T-cell (primary cell): Measurements from ENCODE around the gene LCN9. TPM values are rescaled to one million over a fixed set of nuclear protein-coding genes. Genes with fewer than 3 reads are reported as not detected.
"Not testable (repeated sequence)": the region's sequence is repeated elsewhere in the genome, so short reads cannot be mapped to it uniquely, and the experiment has no call there.

Experiments
- ATAC-seq, 4 experiments: fragments of 200-7000 bp in 3 of 4; fragments of 150-1000 bp in 1 of 4; cut with Tn5 transposase; replicated peaks in 1 of 4; 1 replicate in 3 of 4; 2 replicates in 1 of 4; pipeline ENCODE4 v1.10.0; 2021; ENCODE audit warnings: moderate library complexity in 3 of 4, mild to moderate bottlenecking in 2 of 4, moderate number of reproducible peaks in 1 of 4
- CTCF ChIA-PET, 2 donors: fragments of 300-600 bp; sonication (Branson Sonifier 250); formaldehyde crosslinking; loops; one replicate each; lab custom pipeline; 2022; ENCODE audit warnings: antibody characterized with exemption in 2 of 2; lab: Charles Lee
- POLR2A ChIA-PET, 2 donors: fragments of 300-600 bp; sonication (Branson Sonifier 250); formaldehyde crosslinking; loops; one replicate each; lab custom pipeline; 2022; ENCODE audit warnings: antibody characterized with exemption in 2 of 2; lab: Charles Lee
- DNase-seq, 35 experiments: peaks; one replicate each; pipeline versions ENCODE4 v3.0.0 to v3.0.0-alpha.2; 2013 to 2023
- H3K27ac ChIP-seq: one replicate; pipeline ENCODE4 v1.5.1; 2013; ENCODE audit warnings: low read length
- H3K27me3 ChIP-seq, 2 experiments: replicated peaks in 1 of 2; 1 replicate in 1 of 2; 2 replicates in 1 of 2; pipeline versions ENCODE4 v1.6.1 to v1.7.0; 2013; ENCODE audit warnings: low read length in 1 of 2, mixed read lengths in 1 of 2; ENCODE audit not compliant: control insufficient read depth in 2 of 2, insufficient read depth in 2 of 2; ENCODE audit errors: extremely low read depth in 1 of 2
- H3K36me3 ChIP-seq, 2 donors: 1 replicate in 1 of 2; 2 replicates in 1 of 2; pipeline versions ENCODE4 v1.6.1 to v1.7.0; 2013; ENCODE audit warnings: low read length in 1 of 2; ENCODE audit not compliant: control insufficient read depth in 2 of 2, insufficient read depth in 1 of 2; ENCODE audit errors: extremely low read depth in 1 of 2
- H3K4me1 ChIP-seq, 2 experiments: 1 replicate in 1 of 2; 2 replicates in 1 of 2; pipeline versions ENCODE4 v1.6.1 to v1.7.0; 2013; ENCODE audit warnings: low read length in 2 of 2, mixed read lengths in 1 of 2; ENCODE audit not compliant: insufficient read depth in 2 of 2, control insufficient read depth in 1 of 2; ENCODE audit errors: extremely low read depth in 1 of 2
- H3K4me3 ChIP-seq, 2 donors: 1 replicate in 1 of 2; 2 replicates in 1 of 2; pipeline versions ENCODE4 v1.5.1 to v1.7.0; 2013; ENCODE audit warnings: mild to moderate bottlenecking in 2 of 2, low read length in 1 of 2, moderate library complexity in 1 of 2; ENCODE audit not compliant: control insufficient read depth in 1 of 2; ENCODE audit errors: extremely low read depth in 1 of 2
- H3K9me3 ChIP-seq: 2 replicates; pipeline ENCODE4 v1.7.0; 2013
- H3K27ac Mint-ChIP-seq, 2 donors: one replicate each; pipeline ENCODE4 v1.8.0; 2020 to 2021; ENCODE audit warnings: mild to moderate bottlenecking in 2 of 2, mixed read lengths in 2 of 2
- H3K27me3 Mint-ChIP-seq, 2 donors: one replicate each; pipeline ENCODE4 v1.8.0; 2021 to 2022; ENCODE audit warnings: mixed read lengths in 2 of 2
- H3K36me3 Mint-ChIP-seq: one replicate; pipeline ENCODE4 v1.8.0; 2021; ENCODE audit warnings: mixed read lengths
- H3K4me1 Mint-ChIP-seq, 3 donors: one replicate each; pipeline ENCODE4 v1.8.0; 2020 to 2022; ENCODE audit warnings: mixed read lengths in 3 of 3, mild to moderate bottlenecking in 1 of 3
- H3K4me3 Mint-ChIP-seq, 3 donors: one replicate each; pipeline ENCODE4 v1.8.0; 2020 to 2022; ENCODE audit warnings: mild to moderate bottlenecking in 3 of 3, mixed read lengths in 3 of 3, moderate library complexity in 3 of 3
- H3K9me3 Mint-ChIP-seq, 3 donors: one replicate each; pipeline ENCODE4 v1.8.0; 2020 to 2022; ENCODE audit warnings: mixed read lengths in 3 of 3
- WGBS: methylation state at CpG from one replicate; pipeline ENCODE4 v1.1.5; 2013; ENCODE audit warnings: missing lambda C conversion rate; ENCODE audit not compliant: insufficient coverage; 5-methylcytosine and 5-hydroxymethylcytosine counted together
- total RNA-seq, 35 experiments: library from RNA in 6 of 35; stranded (reverse) in 6 of 35; fragments of 120-200 nt in 1 of 35; gene quantifications; one replicate each; pipeline versions ENCODE4 v1.2.1 to v1.2.4 and lab custom pipeline; 2013 to 2026

Gene LCN9
- total RNA-seq, 5 donors from 2014 or later (not counting 1 experiment from before 2014, with no cell fraction given), result not detected

DNA sequence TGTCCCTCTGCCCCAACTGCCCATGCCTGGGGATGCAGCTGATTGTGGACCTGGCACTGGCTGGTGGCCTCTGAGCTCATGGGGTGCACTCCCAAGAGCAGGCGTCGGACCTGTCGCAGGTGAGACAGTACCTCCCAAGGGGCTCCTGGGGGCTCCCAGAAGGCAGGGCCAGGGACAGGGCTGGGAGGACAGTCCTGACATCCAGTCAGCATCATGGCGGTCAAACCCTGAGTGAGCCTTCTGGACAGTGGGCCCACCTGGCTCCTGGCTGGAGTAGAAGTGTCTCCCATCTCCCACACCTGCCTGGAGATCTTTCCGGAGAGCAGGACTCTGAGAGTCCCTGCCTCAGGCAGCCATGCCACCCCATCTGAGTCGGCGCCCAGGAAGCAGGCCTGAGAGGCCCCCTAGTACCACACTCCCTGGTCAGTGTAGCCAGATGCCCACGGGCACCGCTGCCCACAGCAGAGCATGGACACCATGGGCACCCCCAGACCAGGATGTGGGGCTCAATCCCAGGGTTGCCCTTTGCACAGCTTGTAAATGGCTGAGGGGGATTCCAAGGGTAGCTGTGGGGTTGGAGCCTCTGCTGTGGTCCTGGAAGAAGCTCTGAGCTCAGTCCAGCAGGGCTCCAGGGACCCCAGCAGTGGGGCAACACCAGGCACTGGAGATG is 6.6 kb downstream of the LCN9 start:
- no peak overlapping the region for H3K27ac Mint-ChIP-seq
- H3K4me3 Mint-ChIP-seq, result no peak overlapping the region
- no peak for ATAC-seq
- H3K9me3 Mint-ChIP-seq, result no peaks in the 10 kb centered on the region
- H3K27me3 ChIP-seq, result peaks cover 0 to 26% of the 10 kb centered on the region in 2 experiments
- no peak overlapping the region for H3K4me3 ChIP-seq
- H3K27me3 Mint-ChIP-seq, result peaks cover 0 to 8% of the 10 kb centered on the region in 2 donors
- H3K4me1 ChIP-seq, result no peaks in the 10 kb centered on the region
- H3K9me3 ChIP-seq, result no peaks in the 10 kb centered on the region
- DNase-seq, result no peak
- WGBS, result 88% methylated on average over 9 of the region's 9 CpGs
- ChIA-PET CTCF (no interaction called here), POLR2A (no interaction called here)
- H3K36me3 Mint-ChIP-seq, result no peaks in the 10 kb centered on the region
- H3K27ac ChIP-seq, result no peak overlapping the region
- H3K4me1 Mint-ChIP-seq, result no peaks in the 10 kb centered on the region
- H3K36me3 ChIP-seq, result no peaks in the 10 kb centered on the region

DNA sequence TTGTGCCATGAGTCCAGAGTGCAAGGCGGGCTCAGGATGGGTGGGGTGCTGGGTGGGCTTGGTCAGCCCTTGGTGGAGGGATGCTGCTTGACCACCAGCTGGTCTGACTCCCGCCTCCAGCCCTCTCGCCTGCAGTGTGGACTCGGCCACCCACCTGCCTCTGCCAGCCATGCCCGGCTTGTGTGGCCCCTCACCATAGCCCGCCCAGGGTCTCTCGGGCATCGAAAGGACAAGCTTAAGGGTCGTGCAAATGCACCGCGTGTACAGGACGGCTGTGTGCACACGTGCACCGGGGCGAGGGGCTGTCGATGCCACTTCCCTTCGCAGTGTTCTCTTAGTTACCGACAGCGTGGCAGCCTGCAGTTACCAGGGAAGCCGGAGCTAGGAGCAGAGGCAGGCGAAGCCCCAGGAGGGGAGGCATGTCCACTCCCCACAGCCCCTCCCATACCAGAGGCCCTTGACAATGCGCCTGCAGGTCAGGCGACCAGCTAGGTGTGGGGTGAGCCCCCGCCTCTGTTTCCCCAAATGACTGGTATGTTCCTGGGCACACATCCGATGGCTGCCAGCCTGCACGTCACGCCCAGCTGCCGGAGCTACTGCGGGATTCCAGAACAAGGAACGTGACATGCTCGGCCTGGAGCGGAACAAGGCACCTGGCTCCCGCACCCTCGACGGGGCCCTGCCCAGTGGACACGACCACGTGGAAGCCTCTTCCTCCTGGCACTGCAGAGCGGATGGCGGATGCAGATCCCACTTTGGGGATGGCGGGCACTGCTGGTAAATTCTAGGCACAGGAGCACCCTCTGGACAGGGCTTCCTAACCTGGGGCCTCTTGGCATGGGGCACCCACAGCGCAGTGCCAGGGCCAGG is 7.8 kb downstream of the LCN9 start:
- Mint-ChIP-seq H3K27ac (no peak overlapping the region), H3K4me3 (no peak overlapping the region), H3K36me3 (no peaks in the 10 kb centered on the region), H3K9me3 (no peaks in the 10 kb centered on the region), H3K4me1 (no peaks in the 10 kb centered on the region), H3K27me3 (peaks cover 0 to 6% of the 10 kb centered on the region in 2 donors)
- no peaks in the 10 kb centered on the region for H3K4me1 ChIP-seq
- POLR2A ChIA-PET, result no interaction called here
- no peak overlapping the region for H3K4me3 ChIP-seq
- WGBS, result 88% methylated on average over 39 of the region's 41 CpGs
- ATAC-seq (no peak), DNase-seq (peak in 1 of 35 experiments; percentile 1)
- CTCF ChIA-PET, result no interaction called here
- H3K9me3 ChIP-seq, result no peaks in the 10 kb centered on the region
- no peaks in the 10 kb centered on the region for H3K36me3 ChIP-seq
- peaks cover 0 to 19% of the 10 kb centered on the region in 2 experiments for H3K27me3 ChIP-seq
- H3K27ac ChIP-seq, result no peak overlapping the region

DNA sequence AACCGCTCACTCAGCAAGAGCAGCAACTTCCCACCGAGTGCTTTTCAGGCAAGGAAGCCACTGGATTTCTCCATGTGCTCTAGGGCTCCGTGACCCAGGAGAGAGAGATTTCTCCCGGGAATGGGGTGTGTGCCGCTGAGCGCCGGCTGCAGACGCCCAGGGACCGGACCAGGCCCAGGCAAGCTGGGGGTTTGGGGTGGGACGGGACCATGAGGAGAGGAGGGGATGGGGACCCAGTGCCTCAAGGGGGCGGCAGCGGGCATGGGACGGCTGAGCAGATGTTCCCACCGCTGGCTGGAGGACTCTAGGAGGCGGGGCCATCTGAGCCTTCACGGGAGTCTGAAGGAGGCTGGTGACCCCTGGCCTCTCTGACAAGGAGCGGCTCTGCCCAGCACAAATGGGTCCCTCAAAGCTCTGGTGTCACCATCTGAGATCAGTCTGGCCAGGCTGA is 8.5 kb downstream of the LCN9 start:
- no peak for DNase-seq
- Mint-ChIP-seq H3K9me3 (no peaks in the 10 kb centered on the region), H3K27ac (no peak overlapping the region), H3K4me1 (no peaks in the 10 kb centered on the region), H3K27me3 (peaks cover 0 to 6% of the 10 kb centered on the region in 2 donors), H3K4me3 (no peak overlapping the region), H3K36me3 (no peaks in the 10 kb centered on the region)
- H3K36me3 ChIP-seq, result no peaks in the 10 kb centered on the region
- H3K27me3 ChIP-seq, result peaks cover 0 to 19% of the 10 kb centered on the region in 2 experiments
- no peak overlapping the region for H3K4me3 ChIP-seq
- ChIA-PET CTCF (no interaction called here), POLR2A (no interaction called here)
- ATAC-seq, result no peak
- no peak overlapping the region for H3K27ac ChIP-seq
- H3K9me3 ChIP-seq, result no peaks in the 10 kb centered on the region
- no peaks in the 10 kb centered on the region for H3K4me1 ChIP-seq
- WGBS, result 63% methylated on average over 14 of the region's 17 CpGs

DNA sequence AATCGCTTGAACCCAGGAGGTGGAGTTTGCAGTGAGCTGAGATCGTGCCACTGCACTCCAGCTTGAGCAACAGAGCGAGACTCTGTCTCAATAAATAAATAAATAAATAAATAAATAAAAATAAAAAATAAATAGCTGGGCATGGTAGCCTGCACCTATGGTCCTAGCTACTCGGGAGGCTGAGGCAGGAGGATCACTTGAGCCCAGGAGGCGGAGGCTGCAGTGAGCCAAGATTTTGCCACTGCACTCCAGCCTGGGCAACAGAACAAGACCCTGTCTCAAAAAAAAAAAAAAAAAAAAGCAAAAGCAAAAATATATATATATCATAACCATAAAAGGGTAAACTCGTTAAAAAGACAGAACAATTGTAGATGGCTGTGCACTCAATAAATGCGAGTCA is 9.7 kb downstream of the LCN9 start:
- H3K4me1 ChIP-seq, H3K36me3 Mint-ChIP-seq, H3K27ac ChIP-seq, H3K9me3 ChIP-seq, H3K27me3 Mint-ChIP-seq, H3K27ac Mint-ChIP-seq, H3K9me3 Mint-ChIP-seq, H3K4me3 Mint-ChIP-seq, DNase-seq, ATAC-seq, H3K4me3 ChIP-seq, H3K4me1 Mint-ChIP-seq, H3K36me3 ChIP-seq: not testable (repeated sequence)
- no CpG with 5 or more reads among the region's 7 CpGs for WGBS
- POLR2A ChIA-PET, result interaction anchor here in 1 of 2 donors (0.7 kb wide), 1 partner anchor 105 kb away, joined by 6 read pairs; no protein-coding TSS in a partner anchor
- peaks cover 0 to 15% of the 10 kb centered on the region in 2 experiments for H3K27me3 ChIP-seq
- CTCF ChIA-PET, result interaction anchor here in 1 of 2 donors (0.7 kb wide), 1 partner anchor 616 kb away, joined by 3 read pairs; no protein-coding TSS in a partner anchor

DNA sequence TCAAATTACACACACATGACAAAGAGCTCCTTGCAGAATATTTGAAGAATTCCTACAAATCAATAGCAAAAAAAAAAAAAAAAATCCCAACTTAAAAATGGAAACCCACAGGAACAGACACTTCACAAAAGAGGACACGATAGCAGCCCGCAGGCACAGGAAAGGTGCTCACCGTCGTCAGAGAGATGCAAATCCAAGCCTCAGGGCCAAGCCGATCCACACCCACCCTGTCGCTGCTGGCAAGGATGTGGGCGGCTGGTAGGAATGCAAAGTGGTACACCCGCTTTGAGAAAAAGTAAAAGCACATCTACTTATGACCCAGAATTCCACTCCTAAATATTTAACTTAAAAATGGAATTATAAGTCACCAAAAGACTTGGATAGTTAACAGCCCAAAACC is 10.8 kb downstream of the LCN9 start:
- Mint-ChIP-seq H3K4me1 (no peaks in the 10 kb centered on the region), H3K4me3 (no peak overlapping the region), H3K36me3 (no peaks in the 10 kb centered on the region), H3K27ac (no peak overlapping the region), H3K27me3 (peaks cover 0 to 6% of the 10 kb centered on the region in 2 donors), H3K9me3 (no peaks in the 10 kb centered on the region)
- H3K36me3 ChIP-seq, result no peaks in the 10 kb centered on the region
- ATAC-seq, result no peak
- peaks cover 0 to 15% of the 10 kb centered on the region in 2 experiments for H3K27me3 ChIP-seq
- 73% methylated on average over 3 of the region's 8 CpGs for WGBS
- no peak overlapping the region for H3K4me3 ChIP-seq
- H3K27ac ChIP-seq, result no peak overlapping the region
- ChIA-PET CTCF (interaction anchor here in 1 of 2 donors (0.6 kb wide), 1 partner anchor 172 kb away, joined by 6 read pairs; no protein-coding TSS in a partner anchor), POLR2A (no interaction called here)
- DNase-seq, result no peak
- no peaks in the 10 kb centered on the region for H3K4me1 ChIP-seq
- no peaks in the 10 kb centered on the region for H3K9me3 ChIP-seq

DNA sequence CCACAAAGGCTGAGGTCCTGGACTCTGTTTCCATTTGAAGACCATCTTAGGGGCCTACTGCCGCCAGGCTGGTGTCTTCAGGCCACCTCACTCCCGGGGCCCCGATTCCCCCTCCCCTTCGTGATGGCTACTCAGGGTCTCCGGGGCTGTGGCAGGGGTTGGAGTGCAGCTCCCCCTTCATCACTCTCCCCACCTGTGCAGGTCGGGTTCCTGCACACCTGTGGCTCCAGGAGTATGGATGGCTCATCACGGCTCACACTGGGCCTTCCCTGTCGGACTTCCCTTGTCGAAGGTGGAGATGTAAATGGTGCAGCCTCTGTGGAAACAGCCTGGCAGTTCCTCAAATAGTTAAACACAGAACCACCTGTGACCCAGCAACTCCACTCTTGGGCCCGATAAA is 11.9 kb downstream of the LCN9 start:
- Mint-ChIP-seq H3K4me3 (no peak overlapping the region), H3K9me3 (no peaks in the 10 kb centered on the region), H3K27me3 (peaks cover 0 to 6% of the 10 kb centered on the region in 2 donors), H3K4me1 (no peaks in the 10 kb centered on the region), H3K36me3 (no peaks in the 10 kb centered on the region), H3K27ac (no peak overlapping the region)
- Histone ChIP-seq H3K27ac (no peak overlapping the region), H3K27me3 (peaks cover 0 to 12% of the 10 kb centered on the region in 2 experiments), H3K4me1 (no peaks in the 10 kb centered on the region), H3K9me3 (no peaks in the 10 kb centered on the region), H3K4me3 (no peak overlapping the region), H3K36me3 (no peaks in the 10 kb centered on the region)
- POLR2A ChIA-PET, result no interaction called here
- ATAC-seq, result no peak
- no peak for DNase-seq
- 89% methylated on average over 1 of the region's 10 CpGs for WGBS
- CTCF ChIA-PET, result no interaction called here
